Gastrocnemius medialis (tissue), 4 donors: ENCODE results near the gene DCC. TPM values are rescaled to one million over a fixed set of nuclear protein-coding genes. Genes with fewer than 3 reads are reported as not detected.

ENCODE experiments used
- ATAC-seq, 2 donors: fragments of 150-250 bp; one replicate each; pipeline ENCODE4 v1.9.1; 2016
- DNase-seq, 2 donors: peaks; one replicate each; pipeline ENCODE4 v3.0.0-alpha.2; 2019
- H3K27ac ChIP-seq, 4 donors: fragments of 200-600 bp; sonication (generic); 1 replicate in 1 of 4; 2 replicates in 3 of 4; pipeline ENCODE4 v1.5.1; 2016 to 2018; ENCODE audit warnings: mild to moderate bottlenecking in 2 of 4, moderate library complexity in 1 of 4
- H3K27me3 ChIP-seq, 3 donors: fragments of 200-600 bp; sonication (generic) in 2 of 3; 1 replicate in 1 of 3; 2 replicates in 2 of 3; pipeline versions ENCODE4 v1.5.1 to v1.6.0; 2016 to 2019; ENCODE audit warnings: mild to moderate bottlenecking in 1 of 3, moderate library complexity in 1 of 3
- H3K36me3 ChIP-seq, 2 donors: fragments of 200-600 bp; sonication (generic) in 1 of 2; one replicate each; pipeline ENCODE4 v1.5.1; 2017 to 2018
- H3K4me1 ChIP-seq, 2 donors: fragments of 200-600 bp; sonication (generic) in 1 of 2; one replicate each; pipeline ENCODE4 v1.5.1; 2016 to 2017; ENCODE audit warnings: mild to moderate bottlenecking in 2 of 2
- H3K4me3 ChIP-seq, 4 donors: fragments of 200-600 bp; sonication (generic) in 3 of 4; 1 replicate in 1 of 4; 2 replicates in 3 of 4; pipeline ENCODE4 v1.5.1; 2016 to 2019; ENCODE audit warnings: mild to moderate bottlenecking in 2 of 4
- H3K9me3 ChIP-seq, 3 donors: fragments of 200-600 bp; sonication (generic) in 2 of 3; 1 replicate in 1 of 3; 2 replicates in 2 of 3; pipeline ENCODE4 v1.5.1; 2016 to 2019
- CTCF ChIP-seq, 5 experiments: fragments of 450-650 bp in 3 of 5; fragments of 200-600 bp in 2 of 5; sonication (generic) in 2 of 5; IDR thresholded peaks in 4 of 5; conservative IDR thresholded peaks in 1 of 5; 1 replicate in 4 of 5; 2 replicates in 1 of 5; pipeline ENCODE4 v1.5.1; 2016 to 2019; ENCODE audit warnings: antibody characterized with exemption in 5 of 5, mild to moderate bottlenecking in 3 of 5, moderate library complexity in 3 of 5
- POLR2A ChIP-seq, 2 donors: fragments of 450-650 bp; IDR thresholded peaks; one replicate each; pipeline ENCODE4 v1.6.1; 2017; ENCODE audit warnings: antibody characterized with exemption in 2 of 2, mild to moderate bottlenecking in 2 of 2, moderate library complexity in 2 of 2
- in situ Hi-C, 4 donors: fragments of 200-750 bp; cut with MboI; loops; one replicate each; pipeline versions ENCODE4 v1.15.0 to v1.8.0; 2017; ENCODE audit warnings: low sequenced_read_pairs in 4 of 4
- intact Hi-C: fragments of 100-400 bp; cut with DNase I; formaldehyde crosslinking; loops from one replicate; pipeline ENCODE4 v1.15.1; 2023; ENCODE audit warnings: low total_unique reads
- total RNA-seq, 4 donors: library from RNA; depleted of rRNA; stranded (reverse); fragments of >200 nt; gene quantifications; one replicate each; pipeline versions ENCODE4 v1.1.0 to v1.2.3, GENCODE V29; 2016

The DCC gene
- total RNA-seq, 4 donors from 2014 or later, result not detected

- Histone ChIP-seq H3K27ac (no peak overlapping the region), H3K36me3 (no peaks in the 10 kb centered on the region), H3K4me3 (no peak overlapping the region), H3K9me3 (no peaks in the 10 kb centered on the region), H3K4me1 (no peaks in the 10 kb centered on the region), H3K27me3 (no peaks in the 10 kb centered on the region)
- no peak for ATAC-seq
- intact Hi-C loops (no loop called here), in situ Hi-C loops (loop anchor here in 1 of 4 donors (25.0 kb wide), 1 partner anchor 111 kb away; no protein-coding TSS in a partner anchor)
- DNase-seq, result no peak
- no peak for TF ChIP-seq CTCF (IDR thresholded peaks at IDR 0.05 in 4 of 5, conservative IDR thresholded peaks at IDR 0.05 in 1 of 5)
- TF ChIP-seq POLR2A (IDR thresholded peaks at IDR 0.05), result no peak
These were observed 360.8 kb downstream of the DCC start for GRCh38 chr18:52700816-52701215.

- Histone ChIP-seq H3K27ac (no peak overlapping the region), H3K27me3 (no peaks in the 10 kb centered on the region), H3K36me3 (no peaks in the 10 kb centered on the region), H3K4me1 (no peaks in the 10 kb centered on the region), H3K4me3 (no peak overlapping the region), H3K9me3 (no peaks in the 10 kb centered on the region)
- DNase-seq (no peak), ATAC-seq (no peak)
- intact Hi-C loops (no loop called here), in situ Hi-C loops (loop anchor here in 1 of 4 donors (25.0 kb wide), 1 partner anchor 111 kb away; no protein-coding TSS in a partner anchor)
- TF ChIP-seq POLR2A (IDR thresholded peaks at IDR 0.05) (no peak), CTCF (IDR thresholded peaks at IDR 0.05 in 4 of 5, conservative IDR thresholded peaks at IDR 0.05 in 1 of 5) (no peak)
These were observed 361.4 kb downstream of the DCC start for GRCh38 chr18:52701219-52701935.

GRCh38 chr18:52715421-52715820 lies 375.4 kb downstream of the DCC start:
- DNase-seq, result no peak
- intact Hi-C loops (no loop called here), in situ Hi-C loops (loop anchor here in 1 of 4 donors (25.0 kb wide), 1 partner anchor 97 kb away; no protein-coding TSS in a partner anchor)
- Histone ChIP-seq H3K27me3 (no peaks in the 10 kb centered on the region), H3K36me3 (no peaks in the 10 kb centered on the region), H3K4me1 (no peaks in the 10 kb centered on the region), H3K27ac (no peak overlapping the region), H3K4me3 (no peak overlapping the region), H3K9me3 (no peaks in the 10 kb centered on the region)
- no peak for ATAC-seq
- TF ChIP-seq POLR2A (IDR thresholded peaks at IDR 0.05) (no peak), CTCF (IDR thresholded peaks at IDR 0.05 in 4 of 5, conservative IDR thresholded peaks at IDR 0.05 in 1 of 5) (no peak)

- H3K9me3 ChIP-seq, result no peaks in the 10 kb centered on the region
- no peak for TF ChIP-seq CTCF (IDR thresholded peaks at IDR 0.05 in 4 of 5, conservative IDR thresholded peaks at IDR 0.05 in 1 of 5)
- TF ChIP-seq POLR2A (IDR thresholded peaks at IDR 0.05), result no peak
- H3K27ac ChIP-seq, result no peak overlapping the region
- intact Hi-C loops, result no loop called here
- no peak overlapping the region for H3K4me3 ChIP-seq
- ATAC-seq (no peak), DNase-seq (no peak)
- in situ Hi-C loops, result loop anchor here in 1 of 4 donors (25.0 kb wide), 1 partner anchor 96 kb away; no protein-coding TSS in a partner anchor
- no peaks in the 10 kb centered on the region for H3K4me1 ChIP-seq
- H3K36me3 ChIP-seq, result no peaks in the 10 kb centered on the region
- no peaks in the 10 kb centered on the region for H3K27me3 ChIP-seq
These were observed 376.0 kb downstream of the DCC start for GRCh38 chr18:52715991-52716390.
